Measurements from ENCODE around the gene CRYBA1. TPM values are rescaled to one million over a fixed set of nuclear protein-coding genes. Genes with fewer than 3 reads are reported as not detected.

Gene CRYBA1
- total RNA-seq, 4 donors from 2014 or later = not detected

GRCh38 chr17:29212681-29213121, 34.0 kb upstream of the CRYBA1 start:
- DNase-seq = no peak

GRCh38 chr17:29214215-29215146, 32.2 kb upstream of the CRYBA1 start:
- Histone ChIP-seq H3K4me3 (no peak overlapping the region), H3K4me1 (peaks cover 0 to 5% (median 4%) of the 10 kb centered on the region in 4 donors), H3K36me3 (no peaks in the 10 kb centered on the region), H3K27me3 (no peaks in the 10 kb centered on the region), H3K9me3 (no peaks in the 10 kb centered on the region), H3K27ac (no peak overlapping the region)
- in situ Hi-C loops (cut with MboI; ENCODE audit: low pct_ligation_motif_present in 1 of 4, low pct_unique_long_range_greater_than_20kb in 1 of 4, low sequenced_read_pairs in 3 of 4) = loop anchor here in 1 of 4 donors (10.0 kb wide), 1 partner anchor 70 kb away; no protein-coding TSS in a partner anchor
- intact Hi-C loops (cut with DNase I; ENCODE audit: low total_unique reads) = no loop called here
- DNase-seq = no peak
- no peak for TF ChIP-seq POLR2A (IDR thresholded peaks at IDR 0.05)
- TF ChIP-seq CTCF (IDR thresholded peaks at IDR 0.05) = no peak
- TF ChIP-seq EP300 (IDR thresholded peaks at IDR 0.05; ENCODE audit: low read depth) = no peak
- TF ChIP-seq POLR2AphosphoS5 (IDR thresholded peaks at IDR 0.05) = no peak
- WGBS, 2 donors (ENCODE audit: low coverage in 1 of 2) = 73 to 94% methylated on average over 5 to 8 of the region's 8 CpGs

More at GRCh38 chr17:29212681-29213121, 34.0 kb upstream of the CRYBA1 start:
- in situ Hi-C loops (cut with MboI; ENCODE audit: low pct_ligation_motif_present in 1 of 4, low pct_unique_long_range_greater_than_20kb in 1 of 4, low sequenced_read_pairs in 3 of 4) = loop anchor here in 1 of 4 donors (10.0 kb wide), 1 partner anchor 68 kb away; no protein-coding TSS in a partner anchor
- no peaks in the 10 kb centered on the region for H3K9me3 ChIP-seq
- no peak for TF ChIP-seq POLR2A (IDR thresholded peaks at IDR 0.05)
- TF ChIP-seq CTCF (IDR thresholded peaks at IDR 0.05) = no peak
- TF ChIP-seq EP300 (IDR thresholded peaks at IDR 0.05; ENCODE audit: low read depth) = no peak
- H3K4me3 ChIP-seq = no peak overlapping the region
- H3K27ac ChIP-seq = no peak overlapping the region
- intact Hi-C loops (cut with DNase I; ENCODE audit: low total_unique reads) = no loop called here
- no peaks in the 10 kb centered on the region for H3K4me1 ChIP-seq
- H3K36me3 ChIP-seq = no peaks in the 10 kb centered on the region
- no peaks in the 10 kb centered on the region for H3K27me3 ChIP-seq
- 78 to 86% methylated on average over 4 to 5 of the region's 5 CpGs for WGBS, 2 donors (ENCODE audit: low coverage in 1 of 2)

GRCh38 chr17:29215174-29215573, 31.5 kb upstream of the CRYBA1 start:
- TF ChIP-seq CTCF (IDR thresholded peaks at IDR 0.05) = no peak
- no peak for TF ChIP-seq EP300 (IDR thresholded peaks at IDR 0.05; ENCODE audit: low read depth)
- no peak for TF ChIP-seq POLR2AphosphoS5 (IDR thresholded peaks at IDR 0.05)
- no peak for TF ChIP-seq POLR2A (IDR thresholded peaks at IDR 0.05)
- no peaks in the 10 kb centered on the region for H3K27me3 ChIP-seq
- no peak for DNase-seq
- H3K4me3 ChIP-seq = no peak overlapping the region
- H3K9me3 ChIP-seq = no peaks in the 10 kb centered on the region
- 93% methylated on average over 10 of the region's 10 CpGs; no CpG with 5 or more reads in 1 of the 2 donors for WGBS, 2 donors (ENCODE audit: low coverage in 1 of 2)
- peaks cover 0 to 10% (median 8%) of the 10 kb centered on the region in 4 donors for H3K4me1 ChIP-seq
- in situ Hi-C loops (cut with MboI; ENCODE audit: low pct_ligation_motif_present in 1 of 4, low pct_unique_long_range_greater_than_20kb in 1 of 4, low sequenced_read_pairs in 3 of 4) = loop anchor here in 1 of 4 donors (10.0 kb wide), 1 partner anchor 70 kb away; no protein-coding TSS in a partner anchor
- H3K27ac ChIP-seq = no peak overlapping the region
- intact Hi-C loops (cut with DNase I; ENCODE audit: low total_unique reads) = no loop called here
- H3K36me3 ChIP-seq = no peaks in the 10 kb centered on the region

- WGBS, 2 donors (ENCODE audit: low coverage in 1 of 2) = 74% methylated on average over 4 of the region's 4 CpGs; no CpG with 5 or more reads in 1 of the 2 donors
- peaks cover 0 to 10% (median 8%) of the 10 kb centered on the region in 4 donors for H3K4me1 ChIP-seq
- in situ Hi-C loops (cut with MboI; ENCODE audit: low pct_ligation_motif_present in 1 of 4, low pct_unique_long_range_greater_than_20kb in 1 of 4, low sequenced_read_pairs in 3 of 4) (loop anchor here in 1 of 4 donors (10.0 kb wide), 1 partner anchor 71 kb away; no protein-coding TSS in a partner anchor), intact Hi-C loops (cut with DNase I; ENCODE audit: low total_unique reads) (no loop called here)
- no peaks in the 10 kb centered on the region for H3K36me3 ChIP-seq
- no peak for DNase-seq
- no peaks in the 10 kb centered on the region for H3K9me3 ChIP-seq
- no peak overlapping the region for H3K27ac ChIP-seq
- no peak overlapping the region for H3K4me3 ChIP-seq
- TF ChIP-seq EP300 (IDR thresholded peaks at IDR 0.05; ENCODE audit: low read depth) (no peak), CTCF (IDR thresholded peaks at IDR 0.05) (no peak), POLR2AphosphoS5 (IDR thresholded peaks at IDR 0.05) (no peak), POLR2A (IDR thresholded peaks at IDR 0.05) (no peak)
- H3K27me3 ChIP-seq = no peaks in the 10 kb centered on the region
Observed at GRCh38 chr17:29215717-29216116, 30.9 kb upstream of the CRYBA1 start.
